ENCODE data around the gene AP5B1.
"Not testable (repeated sequence)": the region's sequence is repeated elsewhere in the genome, so short reads cannot be mapped to it uniquely, and the experiment has no call there.

AP5B1 gene

GRCh38 chr11:65782816-65783228 is 2.0 kb upstream of the AP5B1 start:
- no peak for DNase-seq

GRCh38 chr11:65781962-65782815 is 1.4 kb upstream of the AP5B1 start:
- no peak for DNase-seq

GRCh38 chr11:65781152-65781961 is 581 bp upstream of the AP5B1 start:
- DNase-seq: no peak

DNA sequence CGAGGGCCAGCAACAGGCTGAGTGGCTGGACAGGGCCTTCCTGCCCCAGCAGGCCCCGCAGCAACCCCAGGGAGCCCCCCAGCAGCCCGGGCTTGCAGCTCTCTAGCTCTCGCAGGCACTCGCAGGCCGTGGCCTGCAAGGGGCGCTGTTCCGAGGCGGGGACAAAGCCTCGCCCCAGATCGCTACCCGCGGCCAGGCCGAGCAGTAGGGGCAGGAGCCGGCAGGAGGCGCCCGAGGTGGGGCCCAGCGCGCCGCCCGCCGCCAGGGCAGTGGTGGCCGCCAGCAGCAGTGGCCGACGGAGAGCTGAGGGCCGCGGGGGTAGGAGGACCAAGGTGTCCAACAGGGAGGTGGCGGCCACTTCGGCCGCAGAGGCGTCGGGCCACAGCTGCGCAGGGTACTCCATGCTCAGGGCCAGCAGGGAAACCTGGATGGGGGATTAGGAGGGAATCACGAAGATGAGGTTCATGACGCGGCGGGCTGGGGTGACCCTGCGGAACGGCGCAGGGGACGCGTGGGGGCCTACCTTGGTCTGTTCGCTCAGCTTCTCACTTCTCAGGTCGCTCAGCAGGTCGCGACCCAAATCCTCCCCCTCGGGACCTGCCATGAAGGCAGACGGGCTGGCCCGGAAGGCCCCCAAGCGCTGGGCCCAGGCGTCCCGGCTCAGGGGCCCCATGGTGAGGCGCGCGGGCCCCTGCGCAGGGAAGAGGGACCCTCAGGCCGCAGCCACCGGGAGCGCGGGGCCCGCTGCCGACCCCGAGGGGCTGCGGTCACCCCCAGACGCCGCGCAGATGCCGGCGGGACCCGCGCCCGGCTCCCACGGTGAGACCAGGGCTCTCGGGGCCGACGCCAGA is 632 bp downstream of the AP5B1 start:
- no peak for DNase-seq

GRCh38 chr11:65779669-65779918 is 1.2 kb downstream of the AP5B1 start:
- no peak for DNase-seq

DNA sequence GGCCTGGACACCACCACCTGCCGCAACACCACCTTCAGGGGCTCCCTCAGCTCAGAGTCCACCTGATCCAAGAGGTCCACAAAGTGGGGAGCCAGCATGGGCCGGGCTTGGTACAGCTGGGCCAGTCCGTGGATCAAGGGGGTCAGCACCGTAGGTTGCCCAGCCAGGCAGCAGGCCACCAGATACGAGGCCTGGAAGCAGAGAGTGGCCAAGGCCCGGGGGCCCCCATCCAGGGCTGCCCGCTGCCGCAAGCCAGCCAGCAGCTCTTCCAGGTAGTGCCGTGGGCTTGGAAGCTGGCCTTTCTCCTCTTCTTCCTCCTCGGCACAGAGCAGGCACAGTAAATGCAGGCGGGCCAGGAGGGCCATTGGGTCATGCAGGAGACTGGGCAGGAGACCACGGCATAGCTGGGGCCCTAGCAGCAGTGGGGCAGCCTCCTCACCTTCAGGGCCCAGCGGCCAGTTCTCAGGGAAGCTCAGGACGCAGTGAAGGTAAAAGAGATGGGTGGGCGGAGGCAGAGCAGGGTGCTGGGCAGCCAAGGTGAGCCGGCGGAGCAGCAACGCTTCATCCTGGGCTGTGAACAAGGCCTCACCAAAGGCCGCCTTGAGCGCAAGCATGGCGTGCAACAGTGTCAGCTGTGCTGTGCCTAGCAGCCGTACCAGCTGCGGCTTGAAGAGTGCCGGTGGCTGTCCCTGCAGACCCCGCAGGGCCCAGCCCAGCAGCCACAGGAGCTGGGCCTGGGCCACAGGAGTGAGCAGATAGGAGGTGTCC is 1.7 kb downstream of the AP5B1 start:
- no peak for DNase-seq

GRCh38 chr11:65778431-65778900 is 2.3 kb downstream of the AP5B1 start:
- no peak for DNase-seq

DNA sequence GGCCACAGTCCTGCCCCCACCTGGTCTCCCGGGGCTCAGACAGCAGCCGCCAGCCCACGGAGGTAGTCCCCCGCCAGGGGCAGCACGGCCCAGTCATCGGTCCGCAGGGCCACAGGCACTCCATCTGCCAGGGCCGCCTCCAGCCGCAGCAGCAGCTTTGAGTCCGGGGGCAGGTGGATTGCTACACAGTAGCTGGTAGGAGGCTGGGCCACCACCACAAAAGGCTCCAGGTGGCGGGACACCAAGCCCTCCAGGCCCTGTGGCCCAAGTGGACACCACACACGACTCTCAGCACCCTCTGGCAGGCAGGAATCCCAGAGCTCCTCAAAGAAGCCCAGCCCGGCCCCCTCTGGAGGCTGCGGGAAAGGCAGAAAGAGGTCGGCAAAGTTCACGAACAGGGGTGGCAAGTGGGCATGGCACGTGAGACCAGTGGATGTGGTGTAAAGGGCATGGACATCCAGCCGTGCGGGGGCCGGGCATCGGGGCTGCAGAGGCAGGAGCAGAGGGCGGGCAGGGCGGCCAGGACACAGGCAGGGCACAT is 2.9 kb downstream of the AP5B1 start:
- DNase-seq: no peak

GRCh38 chr11:65777241-65777640 is 3.5 kb downstream of the AP5B1 start:
- DNase-seq: no peak

DNA sequence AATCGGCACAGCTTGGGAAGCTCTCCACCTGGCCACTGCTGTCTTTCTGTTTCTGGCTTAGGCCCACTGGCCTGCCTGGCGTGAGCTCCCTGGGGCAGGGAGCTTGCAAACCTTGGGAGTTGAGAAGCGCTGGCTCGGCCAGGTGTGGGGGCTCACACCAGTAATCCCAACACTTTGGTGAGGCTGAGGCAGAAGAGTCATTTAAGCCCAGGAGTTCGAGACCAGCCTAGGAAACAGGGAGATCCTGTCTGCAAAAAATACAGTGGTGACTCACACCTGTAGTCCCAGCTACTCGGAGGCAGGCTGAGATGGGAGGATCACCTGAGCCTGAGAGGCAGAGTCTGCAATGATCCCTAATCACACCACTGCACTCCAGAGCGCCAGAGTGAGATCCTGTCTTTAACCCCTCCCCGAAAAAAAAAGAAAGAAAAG is 4.0 kb downstream of the AP5B1 start:
- no peak for DNase-seq

GRCh38 chr11:65776196-65776595 is 4.6 kb downstream of the AP5B1 start:
- no peak for DNase-seq

DNA sequence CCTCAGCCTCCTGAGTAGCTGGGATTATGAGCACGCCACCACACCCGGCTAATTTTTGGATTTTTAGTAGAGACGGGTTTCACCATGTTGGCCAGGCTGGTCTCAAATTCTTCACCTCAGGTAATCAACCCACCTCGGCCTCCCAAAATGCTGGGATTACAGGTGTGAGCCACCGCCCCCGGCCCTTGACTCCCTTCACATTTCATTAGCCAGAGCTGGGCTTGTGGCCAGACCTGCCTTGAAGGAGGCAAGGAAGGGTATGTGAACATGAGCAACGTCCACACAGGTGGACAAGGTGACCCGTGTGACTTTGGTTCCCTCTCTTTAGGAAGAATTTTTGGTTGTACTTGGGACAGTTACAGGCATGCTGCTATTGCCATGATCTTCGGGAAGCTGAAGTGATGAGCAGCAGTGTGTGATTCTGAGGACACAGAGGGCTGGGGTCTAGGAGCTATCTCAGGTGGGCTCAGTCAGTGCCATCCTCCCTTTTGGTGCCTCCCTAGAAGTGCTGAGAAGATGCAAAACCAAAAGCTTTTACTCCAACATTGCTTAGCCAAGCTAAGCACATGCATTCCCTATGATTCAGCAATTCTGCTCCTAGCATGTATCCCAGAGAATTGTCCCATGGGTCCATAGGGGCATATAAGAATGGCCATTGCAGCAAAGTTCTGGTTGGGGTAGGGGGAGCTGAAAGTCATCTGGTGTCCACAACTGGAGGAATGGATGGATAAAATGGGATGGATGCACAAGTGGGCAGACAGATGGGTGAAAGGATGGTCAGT is 6.1 kb downstream of the AP5B1 start:
- no peak for DNase-seq

GRCh38 chr11:65773784-65774411 is 6.9 kb downstream of the AP5B1 start:
- DNase-seq: no peak

DNA sequence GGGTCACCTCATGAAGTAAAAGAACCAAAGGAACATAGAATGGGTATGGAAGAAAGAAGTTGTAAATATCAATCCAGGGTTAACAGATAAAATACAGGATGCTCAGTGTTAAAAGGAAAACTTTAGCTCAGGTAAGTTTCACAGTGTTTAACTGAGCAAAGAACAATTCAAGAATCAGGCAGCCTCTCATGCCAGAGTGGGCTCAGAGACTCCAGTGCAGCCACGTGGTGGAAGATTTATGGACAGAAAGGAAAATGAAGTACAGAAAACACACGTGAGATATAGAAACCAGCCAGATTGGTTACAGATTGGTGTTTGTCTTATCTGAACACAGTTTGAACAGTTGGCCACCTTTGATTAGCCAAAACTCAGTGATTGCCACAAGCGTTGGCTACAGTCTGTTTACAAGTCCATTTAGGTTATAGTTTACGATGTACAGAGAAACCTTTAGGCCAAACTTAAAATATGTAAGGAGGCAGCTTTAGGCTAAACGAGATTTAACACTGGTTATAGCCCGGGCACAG is 9.1 kb downstream of the AP5B1 start:
- DNase-seq: no peak

DNA sequence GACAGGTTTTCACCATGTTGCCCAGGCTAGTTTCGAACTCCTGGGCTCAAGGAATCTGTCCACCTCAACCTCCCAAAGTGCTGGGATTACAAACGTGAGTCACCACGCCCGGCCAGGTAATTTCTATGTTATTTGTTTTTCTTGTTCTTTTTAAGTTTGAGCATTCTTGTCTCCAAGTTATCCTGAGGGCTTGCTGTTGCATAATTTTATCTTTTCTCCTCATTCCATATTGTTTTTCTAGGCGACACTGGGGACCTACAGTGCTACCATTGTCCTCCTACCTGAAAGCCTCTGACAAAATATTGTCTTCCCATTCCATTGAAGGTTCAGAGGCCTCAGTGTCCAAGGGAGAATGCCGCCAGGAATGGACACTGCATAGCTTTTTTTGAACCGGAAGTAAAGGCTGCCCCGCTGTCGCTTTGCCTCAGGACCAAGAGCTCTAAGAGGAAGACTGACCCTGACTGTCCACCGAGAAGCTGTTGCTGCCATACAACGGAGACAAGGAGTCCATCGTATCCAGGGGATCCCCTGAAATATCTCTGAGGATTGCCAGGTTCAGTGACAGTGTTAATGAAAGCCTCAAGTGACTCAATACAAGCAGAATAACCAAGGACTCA is 9.7 kb downstream of the AP5B1 start:
- DNase-seq: no peak

GRCh38 chr11:65767806-65768205 is 13.0 kb downstream of the AP5B1 start:
- DNase-seq: not testable (repeated sequence)

DNA sequence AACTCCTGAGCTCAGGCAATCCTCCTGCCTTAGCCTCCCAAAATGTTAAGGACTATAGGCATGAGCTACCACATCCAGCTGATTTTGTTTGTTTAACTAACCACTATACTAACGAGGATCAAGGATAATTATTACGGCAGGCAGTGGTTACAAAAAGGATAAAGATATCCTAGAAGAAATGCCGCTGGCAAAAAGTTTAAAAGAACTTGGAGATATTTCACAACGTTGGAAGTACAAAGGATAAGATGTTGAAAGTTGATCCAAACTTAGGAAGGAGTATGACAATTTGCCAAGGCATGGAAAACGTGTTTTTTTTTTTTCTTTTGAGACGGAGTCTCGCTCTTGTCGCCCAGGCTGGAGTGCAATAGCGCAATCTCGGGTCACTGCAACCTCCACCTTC is 13.4 kb downstream of the AP5B1 start:
- DNase-seq: no peak

- no peak for DNase-seq
Measured at GRCh38 chr11:65766535-65766934, 14.2 kb downstream of the AP5B1 start.

DNA sequence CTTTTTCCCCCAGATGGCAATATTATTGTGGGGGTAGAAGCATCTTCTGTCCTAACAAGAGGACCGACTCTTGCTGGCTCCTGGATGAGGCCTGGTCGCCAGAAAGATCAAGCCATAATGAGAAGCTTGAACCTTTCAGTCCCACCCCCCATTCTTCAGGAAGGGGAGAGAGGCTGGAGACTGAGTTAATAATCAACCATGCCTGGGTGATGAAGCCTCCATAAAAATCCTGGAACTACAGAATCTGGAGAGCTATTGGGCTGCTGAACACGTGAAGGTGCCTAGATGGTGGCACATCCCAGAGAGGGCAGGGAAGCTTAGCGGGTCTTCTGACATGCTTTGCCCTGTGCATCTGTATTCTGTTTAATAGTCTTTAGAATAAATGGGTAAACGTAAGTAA is 16.3 kb downstream of the AP5B1 start:
- DNase-seq: no peak

DNA sequence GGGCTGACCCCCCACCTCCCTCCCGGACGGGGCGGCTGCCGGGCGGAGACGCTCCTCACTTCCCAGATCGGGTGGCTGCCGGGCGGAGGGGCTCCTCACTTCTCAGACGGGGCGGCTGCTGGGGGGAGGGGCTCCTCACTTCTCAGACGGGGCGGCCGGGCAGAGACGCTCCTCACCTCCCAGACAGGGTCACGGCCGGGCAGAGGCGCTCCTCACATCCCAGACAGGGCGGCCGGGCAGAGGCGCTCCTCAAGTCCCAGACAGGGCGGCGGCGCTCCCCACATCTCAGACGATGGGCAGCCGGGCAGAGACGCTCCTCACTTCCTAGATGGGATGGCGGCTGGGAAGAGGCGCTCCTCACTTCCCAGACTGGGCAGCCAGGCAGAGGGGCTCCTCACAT is 18.0 kb downstream of the AP5B1 start:
- not testable (repeated sequence) for DNase-seq
